C4-2B (cell line): ENCODE results near the gene PSAPL1.

Experiments used
- CTCF ChIP-seq: fragments of 450-650 bp; conservative IDR thresholded peaks from 2 replicates; pipeline ENCODE4 v1.5.1; 2017; ENCODE audit warnings: mild to moderate bottlenecking
- ZFX ChIP-seq: fragments of 450-650 bp; IDR thresholded peaks from 2 replicates; pipeline ENCODE4 v1.6.1; 2017

GRCh38 chr4:7431696-7432530, 2.8 kb downstream of the PSAPL1 start:
- TF ChIP-seq CTCF, result no peak
- TF ChIP-seq ZFX, result no peak
